SK-N-SH (cell line): ENCODE data around the gene CAPN3.

Source experiments
- ELF1 ChIP-seq: IDR thresholded peaks from 2 replicates; pipeline ENCODE4 v1.4.0; 2012
- TF ChIP-seq, protein P1 (sequence below): IDR thresholded peaks from 2 replicates; pipeline ENCODE4; 2012

DNA sequence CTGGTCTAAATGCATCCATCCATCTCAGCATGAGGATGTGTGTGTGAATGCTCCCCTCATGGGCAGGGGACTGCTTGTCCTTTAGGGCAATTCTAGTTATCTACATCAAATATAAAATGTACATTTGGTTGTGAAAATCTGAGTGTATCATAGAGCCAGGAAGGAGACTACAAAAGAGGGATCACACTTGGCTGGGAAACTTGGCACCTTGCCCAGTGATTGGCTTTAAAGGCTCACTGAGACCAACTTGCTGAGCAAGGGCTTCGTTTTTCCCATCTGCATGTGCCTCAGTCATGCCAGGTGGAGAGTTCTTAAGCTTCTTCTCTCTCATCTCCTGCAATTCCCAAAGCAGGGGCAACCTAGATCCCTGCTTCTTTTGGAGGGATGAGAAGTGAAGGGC is 5.2 kb downstream of the CAPN3 start:
- TF ChIP-seq, protein P1, sequence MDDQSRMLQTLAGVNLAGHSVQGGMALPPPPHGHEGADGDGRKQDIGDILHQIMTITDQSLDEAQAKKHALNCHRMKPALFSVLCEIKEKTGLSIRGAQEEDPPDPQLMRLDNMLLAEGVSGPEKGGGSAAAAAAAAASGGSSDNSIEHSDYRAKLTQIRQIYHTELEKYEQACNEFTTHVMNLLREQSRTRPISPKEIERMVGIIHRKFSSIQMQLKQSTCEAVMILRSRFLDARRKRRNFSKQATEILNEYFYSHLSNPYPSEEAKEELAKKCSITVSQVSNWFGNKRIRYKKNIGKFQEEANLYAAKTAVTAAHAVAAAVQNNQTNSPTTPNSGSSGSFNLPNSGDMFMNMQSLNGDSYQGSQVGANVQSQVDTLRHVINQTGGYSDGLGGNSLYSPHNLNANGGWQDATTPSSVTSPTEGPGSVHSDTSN = no peak
- TF ChIP-seq ELF1 = no peak
